GM23248 (cell line): ENCODE data around the gene GTF3C5. TPM values are rescaled to one million over a fixed set of nuclear protein-coding genes. Genes with fewer than 3 reads are reported as not detected.

Source experiments
- DNase-seq: peaks from one replicate; pipeline ENCODE4 v3.0.0-alpha.2; 2015
- H2AFZ ChIP-seq: fragments of 200-600 bp; sonication (generic); 2 replicates; pipeline ENCODE4 v1.6.1; 2016; ENCODE audit warnings: antibody characterized with exemption
- H3F3A ChIP-seq: fragments of 200-600 bp; sonication (generic); 2 replicates; pipeline ENCODE4 v1.6.1; 2016; ENCODE audit warnings: mild to moderate bottlenecking, antibody characterized with exemption, mixed run types; ENCODE audit not compliant: insufficient read depth
- H3K27ac ChIP-seq: fragments of 200-600 bp; sonication (generic); 2 replicates; pipeline ENCODE4 v1.5.1; 2016; ENCODE audit warnings: mild to moderate bottlenecking
- H3K27me3 ChIP-seq: fragments of 200-600 bp; sonication (generic); replicated peaks from 2 replicates; pipeline ENCODE4 v1.6.1; 2016; ENCODE audit warnings: mild to moderate bottlenecking; ENCODE audit not compliant: insufficient read depth
- H3K36me3 ChIP-seq: fragments of 200-600 bp; sonication (generic); 2 replicates; pipeline ENCODE4 v1.6.1; 2016; ENCODE audit warnings: low read depth, mild to moderate bottlenecking
- H3K4me1 ChIP-seq: fragments of 200-600 bp; sonication (generic); 2 replicates; pipeline ENCODE4 v1.6.1; 2016; ENCODE audit warnings: mild to moderate bottlenecking; ENCODE audit not compliant: insufficient read depth
- H3K4me2 ChIP-seq: fragments of 200-600 bp; sonication (generic); one replicate; pipeline ENCODE4 v1.6.1; 2016; ENCODE audit warnings: mild to moderate bottlenecking; ENCODE audit not compliant: unreplicated experiment
- H3K4me3 ChIP-seq: fragments of 200-600 bp; sonication (generic); 2 replicates; pipeline ENCODE4 v1.5.1; 2016; ENCODE audit warnings: mild to moderate bottlenecking
- H3K79me2 ChIP-seq: fragments of 200-600 bp; sonication (generic); 2 replicates; pipeline ENCODE4 v1.6.1; 2016; ENCODE audit warnings: mild to moderate bottlenecking; ENCODE audit not compliant: insufficient read depth
- H3K9ac ChIP-seq: fragments of 200-600 bp; sonication (generic); 2 replicates; pipeline ENCODE4 v1.6.1; 2016; ENCODE audit warnings: mild to moderate bottlenecking
- H3K9me2 ChIP-seq: fragments of 200-600 bp; sonication (generic); 2 replicates; pipeline ENCODE4 v1.6.1; 2016; ENCODE audit warnings: mixed run types, mild to moderate bottlenecking, moderate library complexity; ENCODE audit not compliant: insufficient read depth
- H3K9me3 ChIP-seq: fragments of 200-600 bp; sonication (generic); one replicate; pipeline ENCODE4 v1.6.1; 2017; ENCODE audit warnings: low read depth
- H4K20me1 ChIP-seq: fragments of 200-600 bp; sonication (generic); 2 replicates; pipeline ENCODE4 v1.6.0; 2016; ENCODE audit not compliant: insufficient read depth
- EZH2 ChIP-seq: fragments of 200-600 bp; sonication (generic); IDR thresholded peaks from 2 replicates; pipeline ENCODE4 v1.6.1; 2018; ENCODE audit warnings: antibody characterized with exemption, mild to moderate bottlenecking; ENCODE audit not compliant: insufficient read depth, poor library complexity, severe bottlenecking
- EZH2phosphoT487 ChIP-seq: fragments of 200-600 bp; sonication (generic); IDR thresholded peaks from 2 replicates; pipeline ENCODE4 v1.6.1; 2018; ENCODE audit warnings: antibody characterized with exemption, moderate library complexity, mild to moderate bottlenecking, low read depth; ENCODE audit not compliant: insufficient read depth
- WGBS, 2 experiments: methylation state at CpG; one replicate each; pipeline ENCODE4 v1.1.6; 2015 to 2017; ENCODE audit warnings: low lambda C conversion rate in 2 of 2, low coverage in 1 of 2; ENCODE audit errors: missing lambda C conversion rate in 2 of 2; 5-methylcytosine and 5-hydroxymethylcytosine counted together
- in situ Hi-C: fragments of 300-500 bp; cut with MboI; formaldehyde crosslinking; loops from 2 replicates; pipeline ENCODE4 v1.15.0; 2020
- polyA plus RNA-seq: library from polyadenylated mRNA; unstranded; fragments of >200 nt; fragmentation: Nextera tagmentation; extraction: Ambion mirVana; gene quantifications from 2 replicates; pipeline ENCODE4 v1.2.1, GENCODE V29; 2016
- total RNA-seq: library from RNA; depleted of rRNA; stranded (reverse); fragments of >200 nt; shearing (Covaris generic); gene quantifications from 2 replicates; pipeline ENCODE4 v1.2.3, GENCODE V29; 2014

Gene GTF3C5
- total and polyA plus RNA-seq, 2 experiments from 2014 or later: 33.5 to 40.1 TPM

DNA sequence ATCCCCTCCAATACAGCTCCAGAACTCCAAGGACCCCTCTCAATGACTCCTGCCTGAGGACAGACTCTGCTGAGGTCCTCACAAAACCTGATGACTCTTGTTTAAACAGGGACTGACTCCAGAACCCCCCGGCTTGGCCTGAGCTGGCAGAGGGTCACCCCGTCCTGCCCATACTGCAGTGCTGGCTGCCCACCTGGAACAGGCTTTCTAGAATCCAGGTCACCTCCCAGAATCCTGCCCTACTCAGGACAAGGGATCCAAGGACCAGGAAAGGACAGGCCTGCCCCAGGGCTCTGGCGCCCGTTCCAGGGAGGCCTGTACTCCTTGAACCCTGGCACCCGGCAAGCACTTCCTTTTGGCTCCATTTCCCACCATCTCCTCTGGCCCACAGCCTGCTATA, 68.1 kb downstream of the GTF3C5 start:
- WGBS, 2 experiments: 99 to 100% methylated on average over 5 of the region's 5 CpGs
- Histone ChIP-seq H3K4me1 (no peaks in the 10 kb centered on the region), H3K9ac (no peak overlapping the region), H3K27ac (no peak overlapping the region), H2AFZ (no peak overlapping the region), H4K20me1 (no peaks in the 10 kb centered on the region), H3K9me2 (no peaks in the 10 kb centered on the region), H3K4me2 (no peak overlapping the region), H3K9me3 (no peaks in the 10 kb centered on the region), H3F3A (no peaks in the 10 kb centered on the region), H3K27me3 (no peaks in the 10 kb centered on the region), H3K36me3 (peaks cover 25% of the 10 kb centered on the region), H3K4me3 (no peak overlapping the region), H3K79me2 (no peaks in the 10 kb centered on the region)
- TF ChIP-seq EZH2: no peak
- no peak for TF ChIP-seq EZH2phosphoT487
- no peak for DNase-seq
- in situ Hi-C loops: no loop called here

DNA sequence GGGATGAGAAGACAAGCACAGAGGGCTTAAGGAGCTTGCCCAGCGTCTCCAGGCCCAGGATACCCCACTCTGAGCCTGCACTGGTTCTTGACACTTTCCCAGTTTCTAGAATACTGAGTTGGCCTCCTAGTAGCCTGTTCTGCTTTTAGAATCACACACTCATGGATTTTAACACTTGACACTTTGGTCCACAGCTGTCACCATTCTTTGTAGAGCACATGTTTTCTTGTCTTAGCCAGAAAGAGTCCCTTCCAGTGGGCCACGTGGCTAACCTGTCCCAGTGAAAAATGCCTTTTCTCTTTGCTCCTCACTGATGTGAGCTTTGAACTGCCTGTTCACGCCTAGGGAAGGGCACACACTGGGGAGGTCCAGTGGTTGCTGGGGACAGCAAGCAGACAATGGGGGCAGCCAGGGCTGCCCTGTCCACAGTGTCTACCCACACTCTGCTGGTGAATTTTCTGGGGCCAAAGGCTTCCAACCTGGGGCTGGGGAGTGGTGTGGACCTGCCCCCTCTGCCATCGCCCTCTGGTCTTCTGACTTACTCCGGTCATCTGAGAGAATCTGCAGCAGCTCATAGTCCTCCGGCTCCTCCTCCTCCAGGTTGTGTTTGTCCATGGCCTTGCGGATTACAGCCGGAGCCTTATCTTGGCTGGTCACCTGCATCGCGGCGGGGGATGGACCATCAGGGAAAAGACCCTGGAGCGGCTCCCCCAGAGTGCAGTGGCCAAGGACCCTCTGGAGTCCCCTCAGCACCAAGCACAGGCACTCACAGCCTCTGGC, 69.1 kb downstream of the GTF3C5 start:
- Histone ChIP-seq H3K4me2 (no peak overlapping the region), H3K9me3 (no peaks in the 10 kb centered on the region), H3K9ac (no peak overlapping the region), H3K9me2 (no peaks in the 10 kb centered on the region), H3K79me2 (no peaks in the 10 kb centered on the region), H3K36me3 (peaks cover 25% of the 10 kb centered on the region), H2AFZ (no peak overlapping the region), H3K4me3 (no peak overlapping the region), H4K20me1 (no peaks in the 10 kb centered on the region), H3K27me3 (no peaks in the 10 kb centered on the region), H3K27ac (no peak overlapping the region), H3K4me1 (no peaks in the 10 kb centered on the region), H3F3A (no peaks in the 10 kb centered on the region)
- in situ Hi-C loops: no loop called here
- 87 to 89% methylated on average over 12 of the region's 12 CpGs for WGBS, 2 experiments
- TF ChIP-seq EZH2 (no peak), EZH2phosphoT487 (no peak)
- no peak for DNase-seq

DNA sequence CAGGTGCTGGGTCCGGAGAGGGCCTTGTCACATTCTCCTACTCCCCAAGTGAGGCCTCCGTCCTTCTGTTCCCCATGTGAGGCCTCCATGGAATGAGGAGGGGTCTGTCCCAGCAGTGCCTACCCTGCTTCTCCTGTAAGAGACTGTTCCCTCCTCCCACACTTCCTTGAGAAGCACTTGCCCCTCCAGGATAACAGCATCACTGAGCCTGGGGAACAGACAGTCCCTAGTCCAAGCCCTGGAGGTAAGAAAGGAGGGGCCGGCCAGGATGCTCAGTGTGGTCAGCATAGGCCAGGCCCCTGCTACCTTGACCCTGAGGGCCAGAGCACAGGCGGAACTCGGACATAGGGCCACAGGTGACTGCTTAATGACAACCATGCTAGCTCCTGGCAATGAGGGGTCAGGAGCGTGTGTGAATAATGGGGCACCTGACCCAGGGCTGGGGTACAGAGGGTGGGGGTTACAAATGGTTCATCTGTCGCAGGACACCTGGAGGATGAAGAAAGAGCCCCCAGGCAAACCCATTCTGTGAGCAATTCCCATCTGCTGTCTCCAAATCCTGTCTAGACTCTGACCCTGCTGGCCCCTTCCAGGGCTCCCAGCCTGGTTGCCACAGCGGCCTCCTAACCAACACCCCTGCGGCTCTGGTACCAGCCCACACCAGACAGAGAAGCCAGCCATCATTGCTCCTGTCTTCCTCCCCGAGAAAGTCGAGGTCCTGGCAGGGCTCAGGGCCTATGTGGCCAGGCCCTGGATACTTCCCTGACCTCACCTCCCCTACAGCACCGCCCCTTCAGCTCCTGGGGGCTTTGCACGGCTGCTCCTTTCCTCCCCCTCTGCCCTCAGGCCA, 69.9 kb downstream of the GTF3C5 start:
- WGBS, 2 experiments: 93 to 94% methylated on average over 13 of the region's 13 CpGs
- peaks cover 25% of the 10 kb centered on the region for H3K36me3 ChIP-seq

DNA sequence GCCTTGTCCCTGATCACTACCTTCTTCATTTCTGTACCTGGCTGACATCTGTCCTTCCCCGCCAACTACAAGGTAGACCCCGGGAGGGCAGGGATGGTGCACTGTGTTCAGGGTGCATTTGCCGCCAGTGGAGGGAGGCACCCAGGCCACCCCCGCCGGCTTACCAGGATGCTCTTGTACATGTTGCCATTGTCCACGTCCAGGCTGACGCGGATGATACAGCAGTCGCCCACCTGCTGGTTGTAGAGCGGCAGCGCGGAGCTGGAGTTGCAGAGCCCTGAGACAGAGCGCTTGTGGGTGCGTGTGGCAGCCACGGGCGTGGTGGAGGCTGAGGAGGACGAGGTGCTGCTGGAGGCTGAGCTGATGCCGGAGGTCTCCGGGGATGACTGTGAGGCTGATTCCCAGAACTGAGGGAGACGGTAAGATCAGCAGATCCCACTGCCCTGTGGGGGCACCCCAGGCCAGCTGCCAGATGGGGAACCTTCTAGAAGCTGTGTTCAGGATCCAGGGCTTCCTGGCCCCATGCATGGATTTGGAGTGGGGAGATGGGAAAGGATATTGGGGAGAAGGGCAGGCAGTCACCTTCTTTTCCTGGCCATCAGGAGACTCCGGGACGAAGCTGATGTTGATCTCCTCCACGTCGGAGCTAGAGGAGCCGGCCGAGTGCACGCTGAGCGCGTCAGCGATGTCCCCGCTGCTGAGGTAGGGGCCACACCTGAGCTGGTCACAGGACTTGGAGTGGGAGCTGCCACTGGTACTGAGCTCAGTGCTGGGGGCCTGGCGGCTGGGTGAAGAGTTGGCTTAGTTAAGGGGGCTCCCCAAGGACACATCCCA, 70.8 kb downstream of the GTF3C5 start:
- Histone ChIP-seq H3K9me3 (no peaks in the 10 kb centered on the region), H3K4me3 (no peak overlapping the region), H3K4me2 (no peak overlapping the region), H3K27ac (no peak overlapping the region), H3K9me2 (no peaks in the 10 kb centered on the region), H3K79me2 (no peaks in the 10 kb centered on the region), H3K9ac (no peak overlapping the region), H3F3A (no peaks in the 10 kb centered on the region), H3K27me3 (no peaks in the 10 kb centered on the region), H4K20me1 (no peaks in the 10 kb centered on the region), H2AFZ (no peak overlapping the region), H3K36me3 (peaks cover 17% of the 10 kb centered on the region), H3K4me1 (no peaks in the 10 kb centered on the region)
- in situ Hi-C loops: no loop called here
- no peak for DNase-seq
- WGBS, 2 experiments: 95 to 97% methylated on average over 30 to 32 of the region's 32 CpGs
- no peak for TF ChIP-seq EZH2phosphoT487
- no peak for TF ChIP-seq EZH2

More for the DNA sequence above, 69.9 kb downstream of the GTF3C5 start:
- Histone ChIP-seq H3K9ac (no peak overlapping the region), H3K27ac (no peak overlapping the region), H3K4me2 (no peak overlapping the region), H3K79me2 (no peaks in the 10 kb centered on the region), H3K4me1 (no peaks in the 10 kb centered on the region), H3K9me3 (no peaks in the 10 kb centered on the region), H3K9me2 (no peaks in the 10 kb centered on the region), H2AFZ (no peak overlapping the region), H3F3A (no peaks in the 10 kb centered on the region), H3K4me3 (no peak overlapping the region), H3K27me3 (no peaks in the 10 kb centered on the region), H4K20me1 (no peaks in the 10 kb centered on the region)
- no peak for DNase-seq
- TF ChIP-seq EZH2phosphoT487: no peak
- no peak for TF ChIP-seq EZH2
- in situ Hi-C loops: no loop called here
